ENCODE measurements around the gene CDC42SE1. TPM values are rescaled to one million over a fixed set of nuclear protein-coding genes. Genes with fewer than 3 reads are reported as not detected.

The CDC42SE1 gene
- total RNA-seq, 4 donors from 2014 or later = 13.2 to 31.7 (median 22.8) TPM

GRCh38 chr1:151002611-151003010, 56.8 kb downstream of the CDC42SE1 start:
- Histone ChIP-seq H3K27ac (peak overlapping the region in 2 of 4 donors; percentile 2 to 36), H3K9me3 (no peaks in the 10 kb centered on the region), H3K4me3 (no peak overlapping the region), H3K27me3 (no peaks in the 10 kb centered on the region), H3K36me3 (peaks cover 0 to 49% of the 10 kb centered on the region in 2 donors), H3K4me1 (peaks cover 45 to 49% of the 10 kb centered on the region in 2 donors)
- intact Hi-C loops (cut with DNase I; ENCODE audit: low total_unique reads) (loop anchor here (5.0 to 10.0 kb wide), 2 partner anchors 125 to 252 kb away; partner anchors contain the start of genes ARNT and PSMD4), in situ Hi-C loops (cut with MboI; ENCODE audit: low sequenced_read_pairs in 4 of 4) (no loop called here)
- DNase-seq = no peak
- ATAC-seq = no peak
- no peak for TF ChIP-seq POLR2A (IDR thresholded peaks at IDR 0.05)
- TF ChIP-seq CTCF (IDR thresholded peaks at IDR 0.05 in 4 of 5, conservative IDR thresholded peaks at IDR 0.05 in 1 of 5) = no peak

- Histone ChIP-seq H3K9me3 (no peaks in the 10 kb centered on the region), H3K36me3 (peaks cover 0 to 54% of the 10 kb centered on the region in 2 donors), H3K27me3 (no peaks in the 10 kb centered on the region), H3K27ac (no peak overlapping the region), H3K4me1 (peaks cover 39 to 43% of the 10 kb centered on the region in 2 donors), H3K4me3 (no peak overlapping the region)
- no peak for TF ChIP-seq POLR2A (IDR thresholded peaks at IDR 0.05)
- TF ChIP-seq CTCF (IDR thresholded peaks at IDR 0.05 in 4 of 5, conservative IDR thresholded peaks at IDR 0.05 in 1 of 5) = no peak
- no peak for DNase-seq
- ATAC-seq = no peak
- intact Hi-C loops (cut with DNase I; ENCODE audit: low total_unique reads) = loop anchor here (5.0 to 10.0 kb wide), 2 partner anchors 125 to 253 kb away; partner anchors contain the start of genes ARNT and PSMD4
- in situ Hi-C loops (cut with MboI; ENCODE audit: low sequenced_read_pairs in 4 of 4) = no loop called here
Measured at GRCh38 chr1:151002051-151002450, 57.4 kb downstream of the CDC42SE1 start.

GRCh38 chr1:151001602-151002001, 57.8 kb downstream of the CDC42SE1 start:
- no peaks in the 10 kb centered on the region for H3K9me3 ChIP-seq
- peaks cover 36 to 40% of the 10 kb centered on the region in 2 donors for H3K4me1 ChIP-seq
- H3K4me3 ChIP-seq = no peak overlapping the region
- ATAC-seq (no peak), DNase-seq (no peak)
- H3K27ac ChIP-seq = no peak overlapping the region
- in situ Hi-C loops (cut with MboI; ENCODE audit: low sequenced_read_pairs in 4 of 4) = no loop called here
- no peak for TF ChIP-seq POLR2A (IDR thresholded peaks at IDR 0.05)
- no peak for TF ChIP-seq CTCF (IDR thresholded peaks at IDR 0.05 in 4 of 5, conservative IDR thresholded peaks at IDR 0.05 in 1 of 5)
- no peaks in the 10 kb centered on the region for H3K27me3 ChIP-seq
- intact Hi-C loops (cut with DNase I; ENCODE audit: low total_unique reads) = loop anchor here (5.0 to 10.0 kb wide), 2 partner anchors 124 to 253 kb away; partner anchors contain the start of genes ARNT and PSMD4
- H3K36me3 ChIP-seq = peaks cover 0 to 57% of the 10 kb centered on the region in 2 donors

Other genes starting within 250 kb of the CDC42SE1 start
- gene ARNT, start 183.0 kb downstream of the CDC42SE1 start, total RNA-seq = 10 to 100 TPM; 35.3 to 74.3 (median 44.7) TPM
- not detected for gene CTXND2, start 172.5 kb downstream of the CDC42SE1 start, total RNA-seq
- gene SETDB1, start 133.3 kb downstream of the CDC42SE1 start, total RNA-seq = 10 to 100 TPM; 13.7 to 20.8 (median 17.3) TPM
- 10 to 100 TPM; 15.0 to 29.1 (median 24.0) TPM for gene CERS2, start 84.8 kb downstream of the CDC42SE1 start, total RNA-seq
- gene ANXA9, start 77.3 kb downstream of the CDC42SE1 start, total RNA-seq = not detected
- gene MINDY1, start 52.7 kb downstream of the CDC42SE1 start, total RNA-seq = 10 to 100 TPM; 13.4 to 22.8 (median 19.7) TPM
- 10 to 100 TPM; 24.0 to 35.6 (median 29.1) TPM for gene PRUNE1, start 51.2 kb downstream of the CDC42SE1 start, total RNA-seq
- gene BNIPL, start 23.0 kb downstream of the CDC42SE1 start, total RNA-seq = under 1 TPM in 2 of 4 donors, not detected in 2; 0.13 to 0.25 TPM
- gene C1orf56, start 11.9 kb downstream of the CDC42SE1 start, total RNA-seq = 10 to 100 TPM in 3 of 4 donors, 1 to 10 TPM in 1; 6.2 to 16.2 (median 12.4) TPM
- gene MLLT11, start 775 bp upstream of the CDC42SE1 start, total RNA-seq = 1 to 10 TPM; 1.5 to 9.2 (median 5.4) TPM
- 10 to 100 TPM; 11.9 to 20.5 (median 17.9) TPM for gene GABPB2, start 11.1 kb upstream of the CDC42SE1 start, total RNA-seq
- gene SEMA6C, start 87.0 kb upstream of the CDC42SE1 start, total RNA-seq = 100 to 1,000 TPM in 2 of 4 donors, 10 to 100 TPM in 2; 51.5 to 121 (median 108) TPM
- gene TNFAIP8L2, start 97.0 kb upstream of the CDC42SE1 start, total RNA-seq = 1 to 10 TPM in 3 of 4 donors, not detected in 1; 1.1 to 3.1 (median 1.4) TPM
- gene LYSMD1, start 106.3 kb upstream of the CDC42SE1 start, total RNA-seq = 10 to 100 TPM; 11.4 to 14.6 (median 13.7) TPM
- 10 to 100 TPM; 17.7 to 56.1 (median 35.6) TPM for gene SCNM1, start 106.5 kb upstream of the CDC42SE1 start, total RNA-seq
- 100 to 1,000 TPM in 3 of 4 donors, 10 to 100 TPM in 1; 58.3 to 315 (median 188) TPM for gene TMOD4, start 116.4 kb upstream of the CDC42SE1 start, total RNA-seq
- gene VPS72, start 130.6 kb upstream of the CDC42SE1 start, total RNA-seq = 10 to 100 TPM; 62.2 to 95.8 (median 68.9) TPM
- 10 to 100 TPM; 23.4 to 46.8 (median 36.9) TPM for gene PIP5K1A, start 138.9 kb upstream of the CDC42SE1 start, total RNA-seq
- 100 to 1,000 TPM; 263 to 439 (median 340) TPM for gene PSMD4, start 195.1 kb upstream of the CDC42SE1 start, total RNA-seq
- gene ZNF687, start 222.7 kb upstream of the CDC42SE1 start, total RNA-seq = 10 to 100 TPM; 11.9 to 19.6 (median 16.6) TPM